Ovary (tissue), 9 donors: Measurements from ENCODE around the gene LCK. TPM values are rescaled to one million over a fixed set of nuclear protein-coding genes. Genes with fewer than 3 reads are reported as not detected.
"Not testable (repeated sequence)": the region's sequence is repeated elsewhere in the genome, so short reads cannot be mapped to it uniquely, and the experiment has no call there.

ENCODE experiments used
- DNase-seq, 5 donors: peaks; one replicate each; pipeline ENCODE4 v3.0.0-alpha.2; 2019 to 2020
- H3K27ac ChIP-seq, 2 donors: fragments of 200-600 bp; one replicate each; pipeline versions ENCODE4 v1.5.1 to v1.8.0; 2019 to 2022
- H3K27me3 ChIP-seq: fragments of 200-600 bp; one replicate; pipeline ENCODE4 v1.8.0; 2022
- H3K36me3 ChIP-seq: fragments of 200-600 bp; sonication (generic); one replicate; pipeline ENCODE4 v1.5.1; 2019
- H3K4me1 ChIP-seq: one replicate; pipeline ENCODE4 v1.8.1; 2013; ENCODE audit warnings: mild to moderate bottlenecking, moderate library complexity; ENCODE audit not compliant: insufficient read depth
- H3K4me3 ChIP-seq: fragments of 200-600 bp; sonication (generic); one replicate; pipeline ENCODE4 v1.5.1; 2017
- H3K9me3 ChIP-seq, 2 donors: fragments of 200-600 bp in 1 of 2; sonication (generic) in 1 of 2; one replicate each; pipeline versions ENCODE4 v1.5.1 to v1.8.1; 2013 to 2019; ENCODE audit warnings: mild to moderate bottlenecking in 1 of 2, moderate library complexity in 1 of 2
- EP300 ChIP-seq: sonication (generic); formaldehyde crosslinking; IDR thresholded peaks from one replicate; pipeline ENCODE4 v1.6.1; 2017; ENCODE audit warnings: antibody characterized with exemption
- POLR2A ChIP-seq: fragments of 450-650 bp; IDR thresholded peaks from one replicate; pipeline ENCODE4 v1.6.1; 2017; ENCODE audit warnings: antibody characterized with exemption, mild to moderate bottlenecking, moderate library complexity
- WGBS, 3 donors: extraction: QIAGEN DNeasy Blood & Tissue Kit in 1 of 3; methylation state at CpG; one replicate each; pipeline versions ENCODE4 v1.1.5 to v1.1.7; 2013 to 2017; 5-methylcytosine and 5-hydroxymethylcytosine counted together
- intact Hi-C, 4 donors: fragments of 100-400 bp; cut with DNase I; formaldehyde crosslinking; loops; one replicate each; pipeline versions ENCODE4 v1.11.0 to v1.15.1; 2022 to 2023
- polyA plus RNA-seq, 2 donors: library from polyadenylated mRNA; stranded (reverse); fragments of 200-250 nt in 1 of 2; fragments of 350-450 nt in 1 of 2; fragmentation: Illumina TruSeq in 1 of 2; extraction: RNeasy Lipid Tissue Mini Kit (QIAGEN cat#74804) in 1 of 2; gene quantifications; one replicate each; pipeline ENCODE4 v1.2.3, GENCODE V29; 2013 to 2014
- total RNA-seq, 7 donors: library from RNA; depleted of rRNA in 2 of 7; stranded (reverse); fragments of >200 nt in 2 of 7; fragmentation: NEBNext Ultra II Directional in 3 of 7; extraction: Animal tissue kit (Norgen Biotek cat#: 25700) in 3 of 7; gene quantifications; one replicate each; pipeline versions ENCODE4 v1.1.0 to v1.2.4, GENCODE V29; 2016 to 2023
- TF ChIP-seq, protein P1 (sequence below), 3 donors: fragments of 450-650 bp in 2 of 3; fragments of 200-600 bp in 1 of 3; IDR thresholded peaks; one replicate each; pipeline versions ENCODE4 v1.5.1 to v1.8.0; 2016 to 2022; ENCODE audit warnings: antibody characterized with exemption in 3 of 3, mild to moderate bottlenecking in 1 of 3
- donor health status: DM: no; HTN: no; CAD: no; lungs with moderate emphysema.
- donor health status: DM: no; HTN: no; CAD: no.
- donor health status: Bipolar disorder and iron deficiency.
- donor health status: DM: yes; HTN: yes; CAD: no.
- donor health status: DM: no; HTN: no; CAD: no.
- donor health status: DM: yes; HTN: yes; CAD: no.

Gene LCK
- total and polyA plus RNA-seq, 9 donors = 0.35 to 2.8 (median 0.92) TPM

- Histone ChIP-seq H3K27ac (no peak overlapping the region), H3K4me3 (no peak overlapping the region), H3K4me1 (no peaks in the 10 kb centered on the region), H3K36me3 (no peaks in the 10 kb centered on the region), H3K27me3 (no peaks in the 10 kb centered on the region), H3K9me3 (no peaks in the 10 kb centered on the region)
- intact Hi-C loops = no loop called here
- DNase-seq = no peak
- no peak for TF ChIP-seq EP300
- 78 to 81% (median 80%) methylated on average over 9 of the region's 9 CpGs for WGBS, 3 donors
Measured at GRCh38 chr1:32256473-32257226, 5.6 kb downstream of the LCK start.

DNA sequence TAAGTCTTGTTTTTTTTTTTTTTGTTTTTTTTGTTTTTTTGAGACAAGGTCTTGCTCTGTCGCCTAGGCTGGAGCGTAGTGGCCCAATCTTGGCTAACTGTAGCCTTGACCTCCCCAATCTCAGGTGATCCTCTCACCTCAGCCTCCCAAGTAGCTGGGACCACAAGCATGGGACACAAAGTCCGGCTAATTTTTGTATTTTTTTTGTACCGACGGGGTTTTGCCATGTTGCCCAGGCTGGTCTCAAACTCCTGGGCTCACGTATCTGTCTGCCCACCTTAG is 6.1 kb downstream of the LCK start:
- TF ChIP-seq, protein P1, sequence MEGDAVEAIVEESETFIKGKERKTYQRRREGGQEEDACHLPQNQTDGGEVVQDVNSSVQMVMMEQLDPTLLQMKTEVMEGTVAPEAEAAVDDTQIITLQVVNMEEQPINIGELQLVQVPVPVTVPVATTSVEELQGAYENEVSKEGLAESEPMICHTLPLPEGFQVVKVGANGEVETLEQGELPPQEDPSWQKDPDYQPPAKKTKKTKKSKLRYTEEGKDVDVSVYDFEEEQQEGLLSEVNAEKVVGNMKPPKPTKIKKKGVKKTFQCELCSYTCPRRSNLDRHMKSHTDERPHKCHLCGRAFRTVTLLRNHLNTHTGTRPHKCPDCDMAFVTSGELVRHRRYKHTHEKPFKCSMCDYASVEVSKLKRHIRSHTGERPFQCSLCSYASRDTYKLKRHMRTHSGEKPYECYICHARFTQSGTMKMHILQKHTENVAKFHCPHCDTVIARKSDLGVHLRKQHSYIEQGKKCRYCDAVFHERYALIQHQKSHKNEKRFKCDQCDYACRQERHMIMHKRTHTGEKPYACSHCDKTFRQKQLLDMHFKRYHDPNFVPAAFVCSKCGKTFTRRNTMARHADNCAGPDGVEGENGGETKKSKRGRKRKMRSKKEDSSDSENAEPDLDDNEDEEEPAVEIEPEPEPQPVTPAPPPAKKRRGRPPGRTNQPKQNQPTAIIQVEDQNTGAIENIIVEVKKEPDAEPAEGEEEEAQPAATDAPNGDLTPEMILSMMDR (IDR thresholded peaks at IDR 0.05) = no peak
- no peak for TF ChIP-seq EP300
- WGBS, 3 donors = 80 to 90% (median 89%) methylated on average over 6 of the region's 6 CpGs
- no peaks in the 10 kb centered on the region for H3K9me3 ChIP-seq
- H3K36me3 ChIP-seq = no peaks in the 10 kb centered on the region
- no peaks in the 10 kb centered on the region for H3K4me1 ChIP-seq
- no peak overlapping the region for H3K4me3 ChIP-seq
- no peak overlapping the region for H3K27ac ChIP-seq
- no peak for DNase-seq
- H3K27me3 ChIP-seq = no peaks in the 10 kb centered on the region
- intact Hi-C loops = no loop called here

GRCh38 chr1:32263236-32263593 is 12.2 kb downstream of the LCK start:
- H3K9me3 ChIP-seq, H3K4me3 ChIP-seq, DNase-seq, intact Hi-C loops, H3K27ac ChIP-seq, H3K27me3 ChIP-seq, H3K4me1 ChIP-seq, H3K36me3 ChIP-seq: not testable (repeated sequence)
- 95 to 97% (median 96%) methylated on average over 4 of the region's 4 CpGs for WGBS, 3 donors

DNA sequence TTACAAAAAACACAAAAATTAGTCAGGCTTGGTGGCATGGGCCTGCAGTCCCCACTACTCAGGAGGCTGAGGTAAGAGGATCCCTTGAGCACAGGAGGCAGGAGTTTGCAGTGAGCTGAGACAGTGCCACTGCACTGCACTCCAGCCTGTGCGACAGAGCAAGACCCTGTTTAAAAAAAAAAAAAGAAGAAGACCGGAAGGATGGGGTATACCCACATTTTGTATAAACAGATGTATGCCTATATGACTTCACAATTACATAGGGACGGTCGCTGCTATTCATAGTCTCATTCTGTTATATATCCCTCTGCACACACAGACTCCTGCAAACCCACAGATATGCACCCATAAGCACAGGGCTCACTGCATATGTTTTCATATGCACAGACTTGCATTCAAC is 12.7 kb downstream of the LCK start:
- no peak for TF ChIP-seq EP300
- TF ChIP-seq POLR2A = no peak
- TF ChIP-seq, protein P1 (IDR thresholded peaks at IDR 0.05) = no peak
- no peaks in the 10 kb centered on the region for H3K27me3 ChIP-seq
- no peaks in the 10 kb centered on the region for H3K4me1 ChIP-seq
- no peak overlapping the region for H3K27ac ChIP-seq
- no peaks in the 10 kb centered on the region for H3K9me3 ChIP-seq
- H3K36me3 ChIP-seq = no peaks in the 10 kb centered on the region
- no peak overlapping the region for H3K4me3 ChIP-seq
- WGBS, 3 donors = 91 to 95% (median 94%) methylated on average over 4 of the region's 4 CpGs
- intact Hi-C loops = no loop called here
- no peak for DNase-seq

- Histone ChIP-seq H3K9me3 (no peaks in the 10 kb centered on the region), H3K36me3 (no peaks in the 10 kb centered on the region), H3K27ac (no peak overlapping the region), H3K4me3 (no peak overlapping the region), H3K4me1 (no peaks in the 10 kb centered on the region), H3K27me3 (no peaks in the 10 kb centered on the region)
- DNase-seq = no peak
- 89 to 93% (median 92%) methylated on average over 9 of the region's 9 CpGs for WGBS, 3 donors
- intact Hi-C loops = no loop called here
- no peak for TF ChIP-seq POLR2A
- TF ChIP-seq EP300 = no peak
- TF ChIP-seq, protein P1 (IDR thresholded peaks at IDR 0.05) = no peak
Measured at GRCh38 chr1:32265846-32266245, 14.8 kb downstream of the LCK start.
